NCI-H345 treated with DMSO at 0.1 percent for 48 hours (cell line): Measurements from ENCODE around the gene CATSPERZ.
A peak's percentile ranks its signal among the peaks of the same experiment; 100 is the strongest.
"Not testable (repeated sequence)": the region's sequence is repeated elsewhere in the genome, so short reads cannot be mapped to it uniquely, and the experiment has no call there.

Experiments used
- DNase-seq: peaks from one replicate; lab custom pipeline; 2025; ENCODE audit not compliant: unreplicated experiment; lab: John Stamatoyannopoulos, UW

CATSPERZ gene

DNA sequence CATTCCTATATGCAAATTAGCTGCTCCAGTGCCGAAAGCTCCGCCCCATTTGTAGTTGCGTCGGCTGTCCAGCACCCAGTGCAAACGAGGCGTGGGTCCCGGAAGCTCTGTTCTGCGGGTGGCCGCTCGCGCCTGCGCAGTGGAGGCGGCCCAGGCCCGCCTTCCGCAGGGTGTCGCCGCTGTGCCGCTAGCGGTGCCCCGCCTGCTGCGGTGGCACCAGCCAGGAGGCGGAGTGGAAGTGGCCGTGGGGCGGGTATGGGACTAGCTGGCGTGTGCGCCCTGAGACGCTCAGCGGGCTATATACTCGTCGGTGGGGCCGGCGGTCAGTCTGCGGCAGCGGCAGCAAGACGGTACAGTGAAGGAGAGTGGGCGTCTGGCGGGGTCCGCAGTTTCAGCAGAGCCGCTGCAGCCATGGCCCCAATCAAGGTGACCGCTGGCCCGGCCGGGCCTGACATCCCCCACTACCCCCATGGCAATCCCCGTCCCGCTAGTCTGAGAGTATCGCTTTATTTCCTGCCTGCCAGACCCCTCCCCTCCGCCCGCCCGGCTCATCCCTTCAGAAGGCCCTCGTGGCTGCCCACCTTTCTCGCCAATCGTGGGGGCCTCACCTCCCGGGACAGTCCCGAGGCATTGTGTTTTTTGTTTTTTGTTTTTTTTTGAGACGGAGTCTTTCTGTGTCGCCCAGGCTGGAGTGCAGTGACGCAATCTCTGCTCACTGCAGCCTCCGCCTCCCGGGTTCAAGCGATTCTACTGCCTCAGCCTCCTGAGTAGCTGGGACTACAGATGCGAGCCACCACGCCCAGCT lies 18.0 kb downstream of the CATSPERZ start, which contains the start of gene PRDX5:
Gene PRDX5 (plus strand): TSS at position 161 of the 805 bp plus-strand sequence. CDS start 95 bp downstream, at position 256.
- peak; percentile 96 for DNase-seq

DNA sequence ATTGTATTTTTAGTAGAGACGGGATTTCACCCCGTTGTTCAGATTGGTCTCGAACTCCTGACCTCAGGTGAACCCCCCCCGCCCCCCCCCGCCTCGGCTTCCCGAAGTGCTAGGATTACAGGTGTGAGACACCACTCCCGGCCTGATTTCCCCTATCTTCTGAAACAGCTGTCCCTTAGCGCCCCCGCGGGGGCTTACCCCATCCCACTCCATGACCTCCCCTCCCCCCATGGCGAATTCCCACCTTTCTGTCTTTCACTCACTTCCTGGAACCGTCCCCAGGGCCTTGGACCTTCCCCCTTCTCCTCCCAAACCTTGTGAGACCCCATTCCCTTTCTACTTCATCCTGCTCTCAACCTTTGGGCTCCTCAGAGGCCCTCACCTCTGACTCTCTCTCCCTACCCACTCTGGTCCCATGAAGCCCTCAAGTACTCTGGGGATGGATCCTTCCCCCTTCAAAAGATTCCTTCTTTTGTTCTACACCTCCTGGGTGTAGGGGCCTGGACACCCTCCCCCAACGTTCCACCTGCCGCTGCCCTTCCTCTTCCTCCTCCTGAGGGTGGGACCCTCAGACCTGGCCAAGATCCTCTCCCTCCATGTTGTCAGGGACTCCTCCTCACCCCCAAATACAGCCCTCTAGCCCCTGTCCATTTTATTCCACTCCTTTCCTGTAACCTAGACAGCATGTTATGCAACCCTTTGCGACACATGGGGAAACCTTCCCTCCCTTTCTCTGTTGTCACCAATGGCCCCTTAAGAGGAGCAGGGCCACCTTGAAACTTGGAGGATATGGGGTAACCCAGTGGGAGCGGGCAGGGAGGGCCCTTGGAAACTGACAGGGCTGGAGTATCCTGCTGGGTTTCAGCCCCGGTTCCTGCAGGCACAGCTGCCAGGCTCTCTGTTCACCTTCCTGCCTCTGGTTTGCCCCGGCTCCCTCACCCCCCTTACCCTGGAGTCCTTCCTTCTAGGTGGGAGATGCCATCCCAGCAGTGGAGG lies 18.9 kb downstream of the CATSPERZ start:
- no peak for DNase-seq

DNA sequence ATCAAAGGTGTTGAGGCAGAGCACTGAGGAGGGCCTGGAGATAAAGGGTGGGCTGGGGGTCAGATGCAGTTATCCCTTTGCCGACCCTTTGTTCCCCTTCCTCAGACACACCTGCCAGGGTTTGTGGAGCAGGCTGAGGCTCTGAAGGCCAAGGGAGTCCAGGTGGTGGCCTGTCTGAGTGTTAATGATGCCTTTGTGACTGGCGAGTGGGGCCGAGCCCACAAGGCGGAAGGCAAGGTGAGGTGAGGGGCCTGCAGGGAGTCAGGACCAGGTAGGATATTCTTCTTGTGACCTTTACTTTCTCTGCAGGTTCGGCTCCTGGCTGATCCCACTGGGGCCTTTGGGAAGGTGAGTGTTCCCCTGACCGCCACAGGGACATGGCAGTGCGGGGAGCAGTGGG lies 20.4 kb downstream of the CATSPERZ start:
- no peak for DNase-seq

DNA sequence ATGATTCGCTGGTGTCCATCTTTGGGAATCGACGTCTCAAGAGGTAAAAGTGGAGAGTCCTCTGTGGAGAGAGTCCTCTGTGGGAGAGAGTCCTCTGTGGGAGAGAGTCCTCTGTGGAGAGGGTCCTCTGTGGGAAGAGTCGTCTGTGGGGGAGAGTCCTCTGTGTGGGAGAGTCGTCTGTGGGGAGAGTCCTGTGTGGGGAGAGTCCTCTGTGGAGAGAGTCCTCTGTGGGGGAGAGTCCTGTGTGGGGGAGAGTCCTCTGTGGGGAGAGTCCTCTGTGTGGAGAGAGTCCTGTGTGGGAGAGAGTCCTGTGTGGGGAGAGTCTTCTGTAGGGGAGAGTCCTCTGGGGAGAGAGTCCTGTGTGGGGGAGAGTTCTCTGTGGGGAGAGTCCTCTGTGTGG lies 20.9 kb downstream of the CATSPERZ start:
- DNase-seq: no peak

DNA sequence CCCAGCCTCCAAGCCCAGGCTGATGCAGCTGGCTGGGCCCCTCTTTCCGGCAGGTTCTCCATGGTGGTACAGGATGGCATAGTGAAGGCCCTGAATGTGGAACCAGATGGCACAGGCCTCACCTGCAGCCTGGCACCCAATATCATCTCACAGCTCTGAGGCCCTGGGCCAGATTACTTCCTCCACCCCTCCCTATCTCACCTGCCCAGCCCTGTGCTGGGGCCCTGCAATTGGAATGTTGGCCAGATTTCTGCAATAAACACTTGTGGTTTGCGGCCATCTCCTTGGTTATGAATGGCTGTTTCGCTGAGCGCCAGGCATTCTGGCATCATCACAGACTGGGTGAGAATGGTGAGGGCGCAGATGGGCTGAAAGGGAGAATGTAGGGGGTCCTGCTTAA lies 21.4 kb downstream of the CATSPERZ start:
- DNase-seq: no peak

DNA sequence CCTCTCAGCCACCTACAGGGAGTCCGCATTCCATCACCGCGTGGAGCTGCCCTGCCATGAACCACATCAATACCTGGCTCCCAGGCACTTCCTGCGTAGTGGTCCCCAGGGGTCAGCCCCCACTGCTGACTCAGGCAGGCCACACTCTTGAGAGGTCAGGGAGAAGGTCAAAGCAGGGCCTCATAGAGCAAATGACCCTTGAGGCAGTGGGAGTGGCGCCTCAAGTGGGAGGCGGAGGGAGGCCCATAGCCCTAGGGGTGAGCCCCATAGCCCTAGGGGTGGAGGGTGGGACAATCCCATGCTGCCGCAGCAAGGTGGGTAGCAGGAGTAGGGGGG lies 22.7 kb downstream of the CATSPERZ start:
- DNase-seq: no peak

DNA sequence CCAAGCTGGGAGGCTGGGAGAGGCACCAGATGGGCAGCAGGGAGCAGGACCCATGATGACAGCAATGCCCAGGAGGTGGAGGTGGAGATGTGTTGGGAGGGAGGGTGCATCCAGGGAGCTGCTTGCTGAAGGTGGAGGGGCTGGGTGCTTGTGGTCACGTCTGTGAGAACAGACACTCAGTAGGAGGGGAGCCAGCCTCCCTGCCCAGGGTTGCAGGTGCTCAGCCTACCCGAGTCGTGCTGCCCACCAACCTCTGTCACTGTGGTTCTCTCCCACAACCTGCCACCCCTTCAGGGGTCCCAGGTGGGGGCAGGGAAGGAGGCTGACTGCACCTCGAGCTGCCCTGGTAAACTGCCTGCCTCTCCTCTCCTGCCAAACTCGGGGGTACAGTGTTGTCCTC lies 23.2 kb downstream of the CATSPERZ start:
- no peak for DNase-seq

DNA sequence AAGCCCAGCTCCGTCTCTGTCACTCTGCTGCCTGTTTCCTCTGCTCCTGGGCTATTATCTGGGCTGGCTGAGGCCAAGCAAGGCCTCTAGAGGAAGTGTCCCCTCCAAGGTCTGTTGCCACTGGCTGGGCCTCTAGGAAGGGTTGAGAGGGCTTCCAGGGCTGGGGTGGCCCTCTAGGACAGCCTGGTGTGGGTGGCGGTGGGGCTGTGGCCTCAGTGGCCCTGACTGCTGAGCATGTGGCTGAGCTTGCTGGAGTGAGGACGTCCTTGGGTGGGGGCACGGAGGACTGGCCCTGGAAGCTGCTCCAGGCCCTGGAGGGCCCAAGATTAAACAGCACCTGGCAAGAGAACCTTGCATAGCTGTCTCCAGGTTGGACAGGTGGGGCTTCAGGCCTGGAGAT lies 23.8 kb downstream of the CATSPERZ start:
- not testable (repeated sequence) for DNase-seq

DNA sequence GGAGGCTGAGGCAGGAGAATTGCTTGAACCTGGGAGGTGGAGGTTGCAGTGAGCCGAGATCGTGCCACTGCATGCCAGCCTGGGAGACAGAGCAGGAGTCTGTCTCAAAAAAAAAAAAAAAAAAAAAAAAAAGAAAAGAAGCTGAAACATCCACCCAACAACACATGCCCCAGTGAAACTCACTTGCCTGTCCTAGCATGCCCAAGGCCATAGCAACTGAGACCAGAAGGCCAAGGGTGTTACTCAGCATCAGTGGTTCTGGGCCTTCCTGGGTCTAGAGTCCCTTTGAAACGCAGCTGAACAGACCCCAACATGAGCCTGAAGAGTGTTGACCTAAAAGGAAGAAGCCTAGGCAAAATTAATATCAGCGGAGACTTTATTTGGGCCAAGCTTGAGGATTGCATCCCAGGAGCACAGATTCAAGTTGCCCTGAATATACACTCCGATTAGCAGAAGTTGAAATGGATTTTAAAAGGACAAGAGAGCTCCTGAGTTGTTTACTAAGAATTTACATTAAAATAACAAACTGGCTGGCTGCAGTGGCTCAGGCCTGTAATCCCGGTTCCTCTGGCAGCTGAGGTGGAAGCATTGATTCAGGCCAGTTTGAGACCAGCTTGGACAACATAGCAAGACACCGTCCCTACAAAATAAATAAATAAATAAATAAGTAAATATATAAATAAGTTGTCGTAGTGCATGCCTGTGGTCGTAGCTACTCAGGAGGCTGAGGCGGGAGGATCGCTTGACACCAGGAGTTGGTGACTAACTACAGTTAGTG lies 24.7 kb downstream of the CATSPERZ start:
- no peak for DNase-seq

DNA sequence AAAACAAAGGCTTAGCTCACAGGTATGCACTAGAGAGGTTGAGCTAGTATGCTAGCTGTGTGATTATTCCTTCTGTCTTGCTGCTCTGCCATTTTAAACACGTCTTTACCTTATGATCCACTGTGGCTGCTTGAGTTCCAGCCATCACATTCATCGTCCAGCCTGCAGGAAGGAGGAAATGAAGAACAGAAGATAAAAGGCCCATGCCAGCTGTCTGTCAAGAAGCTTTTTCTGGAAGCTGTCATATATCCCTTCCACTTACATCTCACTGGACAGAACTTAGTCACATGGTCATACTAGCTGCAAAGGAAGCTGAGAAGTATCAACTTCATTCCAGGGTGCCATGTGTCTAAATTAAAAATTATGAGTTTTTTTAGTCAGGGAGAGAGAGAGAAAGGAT lies 27.2 kb downstream of the CATSPERZ start:
- no peak for DNase-seq

DNA sequence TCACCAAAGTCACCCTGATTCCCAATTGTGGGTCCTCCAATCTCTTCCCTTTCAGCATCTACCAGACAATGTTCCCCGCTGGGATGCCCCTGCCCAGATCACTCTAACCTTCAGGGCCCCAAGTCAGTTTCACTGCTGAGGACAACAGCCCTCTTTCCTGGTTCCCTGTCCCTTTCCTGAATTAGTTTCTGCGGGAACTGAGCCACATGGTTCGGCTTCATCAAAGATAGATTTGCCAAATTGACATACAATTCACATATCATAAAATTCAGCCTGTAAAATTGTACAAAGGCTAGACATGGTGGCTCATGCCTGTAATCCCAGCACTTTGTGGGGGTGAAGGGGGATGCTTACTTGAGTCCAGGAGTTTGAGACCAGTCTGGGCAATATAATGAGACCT lies 27.8 kb downstream of the CATSPERZ start:
- DNase-seq: no peak

DNA sequence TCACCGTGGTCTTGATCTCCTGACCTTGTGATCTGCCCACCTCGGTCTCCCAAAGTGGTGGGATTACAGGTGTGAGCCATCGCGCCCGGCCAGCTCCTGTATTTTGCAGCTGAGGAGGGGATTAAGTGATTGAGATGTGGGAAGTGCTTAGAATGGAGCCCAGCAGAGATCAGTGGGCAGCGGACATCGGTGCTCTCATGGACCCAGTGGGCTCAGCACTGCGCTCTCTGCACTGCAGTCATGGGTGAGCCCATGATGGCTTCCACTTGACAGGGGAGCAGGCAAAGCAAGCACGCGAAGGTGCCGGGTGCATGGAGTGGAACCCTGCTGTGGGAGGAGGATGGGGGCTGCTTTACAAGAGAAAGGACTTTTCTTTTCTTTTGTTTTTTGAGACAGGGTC lies 30.7 kb downstream of the CATSPERZ start:
- DNase-seq: no peak

DNA sequence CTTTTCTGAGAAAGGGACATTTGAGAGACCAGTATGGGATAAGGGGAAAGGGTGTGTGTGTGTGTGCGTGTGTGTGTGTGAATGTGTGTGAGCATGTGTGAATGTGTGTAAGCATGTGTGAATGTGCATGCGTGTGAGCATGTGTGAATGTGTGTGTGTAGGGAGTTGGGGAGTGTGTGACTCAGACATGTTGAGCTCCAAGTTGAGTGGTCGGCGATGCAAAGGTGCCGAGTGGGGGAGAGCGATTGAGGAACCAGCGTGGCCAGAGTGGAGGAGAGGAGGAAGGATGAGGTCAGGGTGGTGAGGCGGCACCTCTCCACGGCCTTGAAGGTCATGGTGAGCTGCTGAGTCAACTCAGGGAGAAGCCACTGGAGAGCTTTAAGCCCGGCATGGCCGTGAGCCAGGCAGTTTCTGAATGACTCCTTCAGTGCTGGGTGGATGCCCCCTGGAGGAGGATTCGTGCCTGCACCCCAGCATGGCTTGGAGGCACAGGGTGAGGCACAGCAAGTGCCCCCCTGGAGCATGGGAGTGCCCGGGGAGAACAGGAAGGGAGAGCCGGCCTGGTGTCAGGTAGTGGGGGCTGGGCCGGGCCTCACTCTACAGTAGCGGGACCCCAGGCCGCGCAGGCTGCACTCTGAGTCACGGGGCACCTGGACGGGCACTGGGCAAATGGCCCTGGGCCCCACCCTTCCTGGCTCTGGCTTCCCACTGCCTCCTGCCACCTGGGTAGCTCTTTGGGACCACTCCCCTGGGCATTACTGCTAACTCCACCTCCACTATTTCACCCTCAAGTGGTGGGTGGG lies 31.6 kb downstream of the CATSPERZ start:
- DNase-seq: peak; percentile 15

DNA sequence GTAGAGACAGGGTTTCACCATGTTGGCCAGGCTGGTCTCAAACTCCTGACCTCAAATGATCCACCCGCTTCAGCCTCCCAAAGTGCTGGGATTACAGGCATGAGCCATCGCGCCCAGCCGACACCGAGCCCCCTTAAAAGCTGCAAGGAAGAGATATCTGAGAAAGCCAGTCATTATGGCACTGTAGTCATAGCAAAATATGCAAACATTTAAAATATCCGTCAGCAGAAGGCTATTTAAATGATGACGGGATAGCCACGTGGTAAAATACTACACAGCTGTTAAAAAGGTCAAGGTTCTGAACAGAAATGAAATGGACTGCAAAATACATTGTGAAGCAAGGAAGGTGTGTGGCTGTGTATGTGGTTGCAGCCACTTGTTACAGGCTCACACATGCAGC lies 33.4 kb downstream of the CATSPERZ start:
- DNase-seq: no peak

DNA sequence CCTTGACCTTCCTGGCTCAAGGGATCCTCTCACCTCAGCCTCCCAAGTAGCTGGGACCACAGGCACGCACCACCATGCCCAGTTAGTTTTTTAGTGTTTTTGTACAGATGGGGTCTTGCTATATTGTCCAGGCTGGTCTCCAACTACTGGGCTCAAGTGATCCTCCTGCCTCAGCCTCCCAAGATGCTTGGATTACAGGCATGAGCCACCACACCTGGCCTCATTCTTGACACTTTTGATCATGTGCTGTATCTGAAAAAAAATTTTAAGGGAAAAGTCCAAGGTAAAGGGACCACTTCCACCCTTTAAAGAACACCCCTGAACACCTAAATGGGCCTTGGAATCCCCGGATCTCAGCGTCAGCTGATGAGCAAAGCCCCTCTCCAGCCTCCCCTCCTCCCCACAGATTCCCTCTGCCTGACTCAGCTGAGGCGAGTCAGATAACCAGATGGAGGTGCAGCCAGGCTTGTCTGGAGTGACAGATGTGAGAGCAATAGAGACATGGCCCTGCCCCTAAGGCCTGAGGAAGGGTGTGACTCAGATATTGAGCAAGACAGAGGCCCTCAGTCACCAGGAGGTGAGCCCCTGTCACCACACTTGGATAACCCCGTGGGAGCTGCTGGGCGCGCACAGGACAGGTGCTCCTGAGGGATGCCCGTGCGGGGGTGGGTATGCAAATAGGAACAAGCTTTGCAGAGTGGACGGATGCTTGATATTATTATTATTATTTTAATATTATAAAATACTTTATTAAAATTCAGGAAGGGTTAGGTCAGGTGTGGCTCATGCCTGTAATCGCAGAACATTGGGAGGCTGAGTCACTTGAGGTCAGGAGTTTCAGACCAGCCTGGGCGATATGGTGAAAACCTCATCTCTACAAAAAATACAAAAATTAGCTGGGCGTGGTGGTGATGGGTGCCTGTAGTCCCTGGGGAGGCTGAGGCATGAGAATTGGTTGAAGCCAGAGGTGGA lies 34.9 kb downstream of the CATSPERZ start:
- DNase-seq: peak; percentile 70

DNA sequence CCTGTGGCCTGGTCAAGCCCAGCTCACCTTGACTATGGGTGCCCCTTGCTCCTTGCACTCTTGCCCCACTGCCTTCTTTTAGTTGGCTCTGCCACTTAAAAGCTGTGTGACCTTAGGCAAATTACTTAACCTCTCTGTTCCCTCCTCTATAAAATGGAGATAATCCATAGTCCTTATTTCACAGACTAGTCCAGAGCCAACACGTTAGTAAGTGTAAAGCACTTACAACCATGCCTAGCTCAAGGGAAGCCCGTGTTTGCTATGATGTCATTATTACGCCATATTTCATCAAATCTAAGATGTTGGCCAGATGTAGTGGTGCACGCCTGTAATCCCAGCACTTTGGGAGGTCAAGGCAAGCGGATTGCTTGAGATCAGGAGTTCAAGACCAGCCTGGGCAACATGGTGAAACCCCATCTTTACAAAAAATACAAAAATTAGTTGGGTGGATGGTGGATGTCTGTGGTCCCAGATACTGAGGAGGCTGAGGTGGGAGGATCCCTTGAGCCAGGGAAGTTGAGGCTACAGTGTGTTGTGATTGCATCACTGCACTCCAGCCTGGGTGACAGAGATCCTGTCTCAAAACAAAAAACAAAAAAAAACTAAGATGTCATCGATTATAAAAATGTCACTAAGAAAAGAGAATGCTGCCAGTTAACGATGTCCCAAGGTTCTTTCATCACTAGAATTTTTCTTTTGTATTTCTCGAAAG lies 37.5 kb downstream of the CATSPERZ start:
- DNase-seq: no peak

DNA sequence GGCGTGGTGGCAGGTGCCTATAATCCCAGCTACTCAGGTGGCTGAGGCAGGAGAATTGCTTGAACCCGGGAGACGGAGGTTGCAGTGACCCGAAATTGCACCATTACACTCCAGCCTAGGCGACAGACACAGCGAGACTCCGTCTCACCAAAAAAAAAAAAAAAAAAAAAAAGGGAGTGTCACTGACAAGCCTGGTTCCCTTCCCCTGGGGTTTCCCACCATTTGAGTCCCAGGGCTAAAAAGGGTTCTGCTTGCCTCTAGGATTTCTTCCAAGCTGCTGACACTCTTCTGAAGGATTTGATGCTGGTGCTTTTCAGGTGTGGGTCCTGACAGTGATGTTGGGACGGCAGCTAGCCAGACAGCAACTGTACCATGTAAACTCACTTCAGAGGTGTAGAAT lies 38.6 kb downstream of the CATSPERZ start:
- DNase-seq: no peak

DNA sequence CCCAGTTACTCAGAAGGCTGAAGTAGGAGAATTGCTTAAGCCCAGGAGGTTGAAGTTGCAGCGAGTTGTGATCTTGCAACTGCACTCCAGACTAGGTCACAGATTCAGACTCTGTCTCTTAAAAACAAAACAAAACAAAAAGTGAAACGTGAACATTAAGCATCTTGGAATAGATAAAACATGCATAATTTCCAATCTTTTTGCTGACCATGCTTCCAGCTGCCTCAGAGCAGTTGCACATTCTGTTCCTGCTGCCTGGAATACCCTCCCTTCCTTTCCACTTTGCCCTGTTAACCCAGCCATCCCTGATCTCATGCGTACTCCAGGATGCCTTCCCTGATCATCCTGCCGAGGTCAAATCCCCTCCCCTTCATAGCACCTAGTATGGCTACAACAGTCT lies 39.1 kb downstream of the CATSPERZ start:
- no peak for DNase-seq
